ENCODE measurements around the gene PBXIP1. TPM values are rescaled to one million over a fixed set of nuclear protein-coding genes. Genes with fewer than 3 reads are reported as not detected.

PBXIP1 gene
- total and polyA plus RNA-seq, 2 of the 13 experiments (the other 11 are each of a cell fraction or from before 2014, with no cell fraction given): 16.3 to 31.9 TPM

GRCh38 chr1:154960446-154961136 is 4.7 kb upstream of the PBXIP1 start:
- intact Hi-C loops (cut with micrococcal nuclease; ENCODE audit: unreplicated experiment): loop anchor here (2.0 kb wide), 1 partner anchor 40 kb away; no protein-coding TSS in a partner anchor
- TSS peak; percentile 48 for BruUV-seq (replicated peaks)
- DNase-seq (ENCODE audit: low spot score): no peak
- Histone ChIP-seq H3K27me3 (ENCODE audit: control insufficient read depth in 1 of 2, insufficient read depth in 2 of 2, low read length in 2 of 2) (no peaks in the 10 kb centered on the region; a peak in 1 of 5 replicates), H2AFZ (ENCODE audit: low read length) (no peak overlapping the region), H3K4me1 (ENCODE audit: insufficient read depth, low read length) (peaks cover 51% of the 10 kb centered on the region), H3K9me3 (ENCODE audit: low read length) (no peaks in the 10 kb centered on the region), H3K79me2 (ENCODE audit: insufficient read depth, low read length) (peaks cover 17% of the 10 kb centered on the region), H3K4me3 (replicated peaks in 1 of 3; ENCODE audit: insufficient read depth in 1 of 3, low read depth in 2 of 3, low read length in 3 of 3) (peak overlapping the region; percentile 72 to 87 (median 80)), H4K20me1 (ENCODE audit: insufficient read depth, low read length) (no peaks in the 10 kb centered on the region), H3K4me2 (ENCODE audit: low read depth, low read length) (peak overlapping the region; percentile 92), H3K27ac (ENCODE audit: extremely low read length, insufficient read depth, low read length) (peak overlapping the region; percentile 96), H3K36me3 (replicated peaks in 1 of 2; ENCODE audit: control insufficient read depth in 1 of 2, insufficient read depth in 2 of 2, low read length in 2 of 2) (peaks cover 13 to 37% of the 10 kb centered on the region in 2 experiments; a peak in 4 of 5 replicates), H3K9ac (ENCODE audit: insufficient read depth, low read depth, low read length) (peak overlapping the region; percentile 97)
- in situ Hi-C loops (cut with HindIII; ENCODE audit: extremely low pct_ligation_motif_present, low pct_unique_long_range_greater_than_20kb): loop anchor here (5.0 kb wide), 1 partner anchor 37 kb away; no protein-coding TSS in a partner anchor
- FAIRE-seq: no peak
- ChIA-PET POLR2A (interaction anchor here (0.6 to 8.3 kb wide), 11 partner anchors 13 to 124 kb away, joined by 3 to 148 read pairs (median 8); partner anchors contain the start of genes ADAM15, CKS1B, FLAD1 and PMVK), CTCF (ENCODE audit: low intra/inter-chr PET ratio, low total read pairs) (interaction anchor here (0.6 to 3.7 kb wide), 2 partner anchors 57 to 91 kb away, joined by 3 to 24 read pairs; no protein-coding TSS in a partner anchor)
- TF ChIP-seq ZNF672 (CRISPR knock-in tag; IDR thresholded peaks at IDR 0.05): 0 out of 2 replicates have a peak, but pooled peaks have one; percentile 4
- no peak for TF ChIP-seq JUND (CRISPR knock-in tag; IDR thresholded peaks at IDR 0.05)
- WGBS (ENCODE audit: low lambda C conversion rate): 62% methylated on average over 10 of the region's 10 CpGs
- no peak for ATAC-seq

DNA sequence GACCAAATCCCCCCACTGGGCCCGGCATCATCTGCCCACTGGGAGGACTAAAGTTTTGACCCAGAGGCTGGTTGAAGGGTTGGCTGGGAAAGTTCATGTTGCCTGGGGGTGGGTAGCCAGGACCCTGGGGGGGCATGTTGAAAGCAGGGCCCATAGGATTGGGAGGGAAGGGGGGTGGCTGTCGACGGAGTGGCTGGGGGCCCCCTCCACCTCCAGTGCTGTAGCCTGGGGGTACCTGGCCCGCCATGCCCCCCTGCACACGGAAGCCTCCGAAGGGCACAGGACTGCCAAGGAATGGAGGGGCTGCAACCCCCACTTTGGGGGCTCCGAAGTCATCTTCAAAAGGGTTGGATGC is 3.5 kb upstream of the PBXIP1 start:
- no peak overlapping the region for H3K9ac ChIP-seq (ENCODE audit: insufficient read depth, low read depth, low read length)
- TF ChIP-seq PITX1 (CRISPR knock-in tag; IDR thresholded peaks at IDR 0.05) (no peak), ZNF44 (CRISPR knock-in tag; IDR thresholded peaks at IDR 0.05) (no peak), ZNF609 (CRISPR knock-in tag; IDR thresholded peaks at IDR 0.05; ENCODE audit: borderline replicate concordance) (no peak), GATAD1 (CRISPR knock-in tag; IDR thresholded peaks at IDR 0.05) (no peak), MZF1 (CRISPR knock-in tag; IDR thresholded peaks at IDR 0.05; ENCODE audit: borderline replicate concordance) (no peak)
- TF ChIP-seq, protein P1, sequence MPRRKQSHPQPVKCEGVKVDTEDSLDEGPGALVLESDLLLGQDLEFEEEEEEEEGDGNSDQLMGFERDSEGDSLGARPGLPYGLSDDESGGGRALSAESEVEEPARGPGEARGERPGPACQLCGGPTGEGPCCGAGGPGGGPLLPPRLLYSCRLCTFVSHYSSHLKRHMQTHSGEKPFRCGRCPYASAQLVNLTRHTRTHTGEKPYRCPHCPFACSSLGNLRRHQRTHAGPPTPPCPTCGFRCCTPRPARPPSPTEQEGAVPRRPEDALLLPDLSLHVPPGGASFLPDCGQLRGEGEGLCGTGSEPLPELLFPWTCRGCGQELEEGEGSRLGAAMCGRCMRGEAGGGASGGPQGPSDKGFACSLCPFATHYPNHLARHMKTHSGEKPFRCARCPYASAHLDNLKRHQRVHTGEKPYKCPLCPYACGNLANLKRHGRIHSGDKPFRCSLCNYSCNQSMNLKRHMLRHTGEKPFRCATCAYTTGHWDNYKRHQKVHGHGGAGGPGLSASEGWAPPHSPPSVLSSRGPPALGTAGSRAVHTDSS (CRISPR knock-in tag; conservative IDR thresholded peaks at IDR 0.05): no peak
- TF ChIP-seq, protein P2, sequence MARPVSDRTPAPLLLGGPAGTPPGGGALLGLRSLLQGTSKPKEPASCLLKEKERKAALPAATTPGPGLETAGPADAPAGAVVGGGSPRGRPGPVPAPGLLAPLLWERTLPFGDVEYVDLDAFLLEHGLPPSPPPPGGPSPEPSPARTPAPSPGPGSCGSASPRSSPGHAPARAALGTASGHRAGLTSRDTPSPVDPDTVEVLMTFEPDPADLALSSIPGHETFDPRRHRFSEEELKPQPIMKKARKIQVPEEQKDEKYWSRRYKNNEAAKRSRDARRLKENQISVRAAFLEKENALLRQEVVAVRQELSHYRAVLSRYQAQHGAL (CRISPR knock-in tag; IDR thresholded peaks at IDR 0.05; ENCODE audit: not compliant biosample characterization): no peak

More for the DNA sequence above, 3.5 kb upstream of the PBXIP1 start:
- Histone ChIP-seq H3K4me1 (ENCODE audit: insufficient read depth, low read length) (peaks cover 51% of the 10 kb centered on the region), H3K4me3 (replicated peaks in 1 of 3; ENCODE audit: insufficient read depth in 1 of 3, low read depth in 2 of 3, low read length in 3 of 3) (no peak overlapping the region), H3K9me3 (ENCODE audit: low read length) (no peaks in the 10 kb centered on the region), H3K79me2 (ENCODE audit: insufficient read depth, low read length) (peaks cover 17% of the 10 kb centered on the region), H4K20me1 (ENCODE audit: insufficient read depth, low read length) (no peaks in the 10 kb centered on the region), H3K27ac (ENCODE audit: extremely low read length, insufficient read depth, low read length) (no peak overlapping the region), H3K36me3 (replicated peaks in 1 of 2; ENCODE audit: control insufficient read depth in 1 of 2, insufficient read depth in 2 of 2, low read length in 2 of 2) (peaks cover 6 to 28% of the 10 kb centered on the region in 2 experiments; a peak in 3 of 5 replicates), H3K4me2 (ENCODE audit: low read depth, low read length) (no peak overlapping the region), H3K27me3 (ENCODE audit: control insufficient read depth in 1 of 2, insufficient read depth in 2 of 2, low read length in 2 of 2) (no peaks in the 10 kb centered on the region; a peak in 1 of 5 replicates), H2AFZ (ENCODE audit: low read length) (no peak overlapping the region)
- in situ Hi-C loops (cut with HindIII; ENCODE audit: extremely low pct_ligation_motif_present, low pct_unique_long_range_greater_than_20kb) (no loop called here), intact Hi-C loops (cut with micrococcal nuclease; ENCODE audit: unreplicated experiment) (no loop called here)
- ATAC-seq (no peak), FAIRE-seq (no peak), DNase-seq (ENCODE audit: low spot score) (no peak)
- BruUV-seq (replicated peaks): no TSS peak
- 100% methylated on average over 7 of the region's 7 CpGs for WGBS (ENCODE audit: low lambda C conversion rate)
- CTCF ChIA-PET (ENCODE audit: low intra/inter-chr PET ratio, low total read pairs): no interaction called here
- POLR2A ChIA-PET: interaction anchor here (1.3 to 8.3 kb wide), 3 partner anchors 14 to 58 kb away, joined by 3 to 148 read pairs (median 8); partner anchors contain the start of genes CKS1B and SHC1
